AG08396 (cell line): Measurements from ENCODE around the gene FAM89B.
"Not testable (repeated sequence)": the region's sequence is repeated elsewhere in the genome, so short reads cannot be mapped to it uniquely, and the experiment has no call there.

Experiments used
- DNase-seq: peaks from one replicate; pipeline ENCODE4 v3.0.0; 2012; ENCODE audit warnings: low spot score, mixed read lengths

FAM89B gene

DNA sequence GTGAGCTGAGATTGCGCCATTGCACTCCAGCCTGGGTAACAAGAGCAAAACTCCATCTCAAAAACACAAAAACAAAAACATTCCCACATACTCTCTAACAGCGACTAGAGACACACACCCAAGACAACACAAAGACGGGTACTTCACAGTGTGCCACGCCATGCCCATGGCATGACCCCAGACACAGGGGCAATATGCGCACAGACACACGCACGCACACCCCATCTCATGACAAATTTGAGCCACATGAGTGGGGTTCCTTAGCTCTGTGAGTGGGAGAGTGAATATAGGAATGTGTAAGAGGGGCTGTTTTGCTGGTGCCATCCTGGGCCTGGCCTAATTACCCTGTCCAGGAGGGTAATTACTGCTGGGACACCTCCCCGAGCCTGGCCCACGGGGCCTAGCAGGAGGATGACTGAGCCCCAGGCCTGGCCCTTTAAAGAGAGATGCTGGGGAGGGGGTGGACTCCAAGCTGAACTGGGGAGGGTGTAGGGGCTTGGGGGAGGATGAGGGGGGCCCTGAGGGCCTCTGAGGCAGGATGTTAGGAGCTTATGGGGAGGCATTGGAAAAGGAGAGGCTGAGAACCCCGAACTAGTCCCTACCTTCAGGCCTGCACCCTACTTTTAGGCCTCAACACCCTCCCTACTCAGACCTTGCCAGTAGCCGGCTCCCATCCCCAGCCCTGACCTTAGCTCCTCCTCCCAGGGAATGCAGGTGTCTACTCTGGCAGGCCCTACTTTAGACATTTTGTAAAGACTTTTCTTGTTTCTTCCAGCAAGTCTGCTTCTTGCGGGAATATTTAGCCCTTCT lies 15.7 kb upstream of the FAM89B start:
- DNase-seq = no peak

DNA sequence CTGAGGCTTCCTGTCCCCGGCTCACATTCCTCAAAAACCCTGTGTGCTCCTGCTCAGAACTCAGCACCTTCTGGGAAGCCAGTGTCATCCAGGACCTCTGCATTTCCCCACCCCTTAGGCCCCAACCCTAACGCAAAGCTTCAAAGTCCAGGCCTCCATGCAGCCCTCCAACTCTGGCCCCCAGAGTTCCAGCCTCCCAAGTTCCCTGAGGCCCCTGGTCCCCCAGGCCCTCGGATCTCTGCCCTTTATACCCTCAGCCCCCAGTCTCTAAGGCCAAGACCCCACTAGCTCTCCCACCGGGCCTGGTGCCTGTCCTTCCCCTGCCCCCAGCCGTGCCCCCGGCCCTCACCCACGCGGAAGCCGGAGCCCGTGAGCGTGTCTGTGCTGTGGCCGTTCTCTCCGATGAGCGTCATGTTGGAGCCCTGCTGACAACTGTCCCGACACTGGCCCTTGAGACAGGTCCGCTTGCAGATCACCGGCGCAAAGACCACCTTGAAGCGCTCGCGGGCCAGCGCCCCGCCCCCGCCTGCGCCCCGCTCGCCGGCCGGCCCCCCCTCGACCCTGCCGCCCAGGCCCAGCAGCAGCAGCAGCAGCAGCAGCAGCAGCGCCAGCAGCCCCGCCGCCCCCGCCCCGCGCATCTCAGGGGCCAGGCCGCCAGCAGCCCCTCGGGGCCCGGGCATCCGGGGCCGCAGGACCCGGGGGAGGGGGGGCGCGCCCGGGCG lies 14.9 kb upstream of the FAM89B start:
- no peak for DNase-seq

DNA sequence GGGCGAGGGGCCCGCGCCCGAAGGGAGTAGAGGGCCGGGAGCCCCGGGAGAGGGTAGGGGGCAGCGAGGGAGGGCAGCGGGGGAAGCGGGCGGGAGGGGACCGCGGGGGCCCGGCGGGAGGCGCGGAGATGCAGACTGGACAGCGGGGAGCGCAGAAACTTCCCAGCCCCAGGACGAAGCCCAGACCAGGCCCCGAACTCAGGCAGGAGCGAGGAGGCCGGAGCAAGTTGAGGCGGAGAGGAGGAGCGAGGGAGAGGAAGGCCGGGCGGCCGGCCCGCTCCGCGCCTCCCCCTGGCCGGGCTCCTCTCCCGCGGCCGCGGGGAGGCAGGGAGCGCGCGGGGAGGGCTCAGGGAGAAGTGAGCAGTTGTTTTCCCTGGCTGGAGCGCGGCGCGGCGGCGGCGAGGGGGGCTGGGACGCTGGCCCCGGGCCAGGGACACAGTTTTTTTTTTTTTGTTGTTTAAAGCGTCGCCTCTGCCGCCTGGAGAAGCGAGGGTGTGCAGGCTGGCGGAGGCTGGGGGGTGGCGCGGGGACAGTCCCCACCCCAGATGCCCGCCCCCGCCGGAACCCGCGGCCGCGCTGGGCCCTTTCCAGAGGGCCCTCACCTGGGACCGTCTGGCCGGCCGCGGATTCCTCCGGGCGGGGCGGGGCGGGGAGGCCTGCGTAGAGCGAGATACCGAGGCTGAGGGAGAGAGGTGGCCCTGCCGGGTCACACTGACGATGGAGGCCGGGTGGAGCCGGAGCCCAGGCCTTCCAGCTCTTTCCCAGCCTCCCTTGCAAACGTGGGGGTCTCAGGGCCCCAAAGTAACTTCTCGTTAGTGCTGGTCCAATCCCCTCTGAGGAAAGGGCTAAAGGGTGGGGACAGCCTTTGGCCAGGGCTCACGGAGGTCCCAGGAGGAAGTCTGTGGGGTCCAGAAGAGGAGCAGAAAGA lies 14.1 kb upstream of the FAM89B start, which contains the start of gene LTBP3:
Gene LTBP3 (minus strand): TSS at position 358 of the 928 bp plus-strand sequence. CDS start 400 bp downstream, outside the sequence.
- peak; percentile 95 for DNase-seq

DNA sequence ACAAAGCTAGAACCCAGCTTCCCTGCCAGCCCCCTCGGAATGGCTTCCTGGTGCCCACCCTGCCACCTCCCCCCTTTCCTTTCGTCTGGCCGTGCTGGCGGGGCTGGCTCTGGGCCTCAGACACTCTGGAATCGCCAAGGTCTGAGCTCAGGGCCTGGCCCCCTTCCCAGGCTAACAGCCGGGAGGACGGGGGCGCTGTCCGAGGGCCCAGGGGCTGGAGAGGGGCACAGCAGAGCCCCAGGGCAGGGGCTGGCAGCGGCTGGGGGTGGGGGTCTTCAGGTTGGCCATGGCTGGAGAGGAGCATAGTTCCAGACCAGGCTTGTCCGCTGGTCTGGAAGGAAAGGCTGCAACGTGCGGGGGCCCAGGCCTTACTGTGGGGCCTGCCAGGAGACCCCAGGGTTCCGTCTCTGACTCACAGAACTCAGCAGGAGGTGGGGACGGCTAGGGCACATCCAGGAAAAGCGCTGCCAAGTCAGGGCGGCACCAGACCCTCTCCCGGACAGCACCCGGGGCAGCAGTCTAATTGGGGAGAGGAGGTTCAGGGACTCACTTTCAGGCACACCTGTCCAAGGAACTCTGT lies 13.3 kb upstream of the FAM89B start:
- no peak for DNase-seq

DNA sequence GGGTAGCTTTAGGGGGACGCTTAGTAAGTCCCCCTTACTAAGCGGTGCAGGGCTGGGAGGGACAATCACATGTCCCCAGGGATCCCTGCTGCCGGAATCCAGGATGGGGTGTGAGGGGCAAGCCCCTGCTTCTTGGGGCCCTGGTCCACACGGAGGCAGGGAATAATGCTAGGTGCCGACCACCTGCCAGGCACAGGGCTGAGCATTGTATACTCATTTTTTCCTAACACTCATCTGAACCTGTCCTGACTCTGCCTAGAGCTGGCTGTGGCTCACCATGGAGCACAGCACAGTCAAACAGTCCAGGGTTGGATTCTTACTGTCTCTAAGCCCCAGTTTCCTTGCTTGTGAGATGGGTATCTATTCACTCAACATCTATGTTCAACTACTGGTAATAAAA lies 12.8 kb upstream of the FAM89B start:
- DNase-seq = no peak

DNA sequence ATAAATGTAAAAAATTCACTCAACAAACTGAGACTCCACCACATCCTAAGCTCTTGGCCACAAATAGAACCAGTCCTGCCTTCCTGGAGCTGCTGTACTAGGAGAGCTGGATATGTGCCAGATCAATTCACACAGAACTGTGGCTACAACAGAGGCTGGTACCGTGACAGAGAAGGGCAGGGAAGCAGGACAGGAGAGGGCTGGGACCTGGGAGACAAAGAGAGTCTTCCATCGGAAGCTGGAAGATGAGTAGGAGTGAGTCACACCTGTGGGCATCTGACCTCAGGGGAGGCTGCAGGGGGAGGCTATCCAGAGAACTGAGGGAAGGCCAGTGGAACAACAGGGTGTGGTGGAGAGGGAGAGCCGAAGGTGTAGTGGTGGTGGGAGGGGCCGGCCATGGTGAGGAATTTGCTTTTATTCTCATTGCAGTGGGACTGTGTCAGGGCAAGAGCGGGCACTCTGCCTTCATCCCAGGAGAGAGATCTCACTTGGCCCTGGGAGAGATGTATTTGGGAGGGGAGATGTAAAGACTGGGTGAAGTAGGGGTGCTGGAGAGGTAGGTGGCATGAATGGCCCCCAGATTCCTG lies 12.3 kb upstream of the FAM89B start:
- no peak for DNase-seq

DNA sequence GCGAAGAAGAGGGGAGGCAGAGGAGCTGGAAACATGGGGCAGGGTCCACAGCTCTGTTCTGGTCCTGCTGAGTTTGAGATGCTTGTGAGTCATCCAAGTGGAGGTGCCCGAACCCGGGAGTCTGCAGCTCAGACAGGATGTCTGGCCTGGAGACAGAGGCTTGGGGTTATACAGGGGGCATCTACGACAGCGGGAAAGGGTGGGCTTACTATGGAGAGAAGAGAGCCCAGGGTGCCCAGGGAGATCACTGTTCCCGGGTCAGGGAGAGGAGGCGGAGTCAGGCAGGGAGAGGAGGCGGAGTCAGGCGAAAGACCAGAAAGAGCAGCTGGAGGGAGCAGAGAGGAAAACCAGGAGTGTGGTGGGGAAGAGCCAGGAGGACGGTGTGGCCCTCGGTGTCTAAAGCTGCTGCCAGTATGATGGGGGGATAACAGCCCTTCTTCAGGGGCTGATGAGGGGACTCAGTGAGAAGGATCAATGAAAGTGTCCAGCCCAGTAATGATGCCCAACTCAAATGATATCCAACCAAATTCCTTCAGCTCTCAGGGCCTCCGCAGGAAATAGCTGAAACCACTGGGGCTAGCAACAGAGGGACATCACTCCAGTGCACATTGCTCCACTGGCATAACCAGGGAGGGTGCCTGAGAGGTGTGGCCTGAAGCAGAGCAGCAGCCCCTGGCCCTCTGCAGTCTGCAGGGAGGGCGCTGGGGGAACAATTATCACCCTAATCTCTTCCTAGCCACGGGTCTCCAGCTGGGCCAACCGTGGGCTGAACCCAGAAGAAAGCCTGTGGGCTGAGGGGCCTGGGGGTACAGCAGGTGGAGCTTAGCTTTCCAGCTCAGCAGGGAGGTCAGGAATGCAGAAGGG lies 11.6 kb upstream of the FAM89B start:
- DNase-seq = peak; percentile 48

DNA sequence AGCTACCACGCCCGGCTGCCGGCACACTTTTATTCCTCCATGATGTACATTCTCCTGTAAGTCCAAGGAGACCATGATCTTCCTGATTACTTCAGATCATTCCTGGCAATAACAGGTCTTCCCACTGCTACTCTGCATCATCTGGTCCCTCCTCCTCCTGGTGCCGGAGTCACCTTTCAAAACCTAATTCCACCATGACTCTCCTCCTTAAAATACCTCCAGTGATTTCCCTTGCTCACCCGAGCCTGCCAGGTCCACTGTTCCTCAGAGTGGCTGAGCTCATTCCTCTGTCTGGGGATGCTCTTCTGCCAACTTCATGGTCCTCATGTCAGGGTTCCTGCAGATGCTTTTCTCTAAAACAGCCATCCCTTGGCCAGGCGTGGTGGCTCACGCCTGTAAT lies 10.3 kb upstream of the FAM89B start:
- DNase-seq = no peak

DNA sequence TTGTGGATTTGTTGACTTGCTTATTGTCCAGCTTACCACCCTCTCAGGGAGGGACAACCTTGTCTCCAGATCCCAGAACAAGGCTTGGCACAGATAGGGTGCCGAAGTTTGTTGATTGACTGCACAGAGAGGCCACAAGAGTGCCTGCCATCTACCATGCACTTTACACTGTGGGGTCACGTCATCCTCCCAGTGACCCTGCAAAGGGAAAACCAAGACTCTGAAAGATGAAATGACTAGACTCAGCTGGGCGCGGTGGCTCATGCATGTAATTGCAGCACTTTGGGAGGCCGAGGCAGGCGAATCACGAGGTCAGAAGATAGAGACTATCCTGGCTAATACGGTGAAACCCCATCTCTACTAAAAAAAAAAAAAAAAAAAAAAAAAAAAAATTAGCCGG lies 9.6 kb upstream of the FAM89B start:
- DNase-seq = no peak

DNA sequence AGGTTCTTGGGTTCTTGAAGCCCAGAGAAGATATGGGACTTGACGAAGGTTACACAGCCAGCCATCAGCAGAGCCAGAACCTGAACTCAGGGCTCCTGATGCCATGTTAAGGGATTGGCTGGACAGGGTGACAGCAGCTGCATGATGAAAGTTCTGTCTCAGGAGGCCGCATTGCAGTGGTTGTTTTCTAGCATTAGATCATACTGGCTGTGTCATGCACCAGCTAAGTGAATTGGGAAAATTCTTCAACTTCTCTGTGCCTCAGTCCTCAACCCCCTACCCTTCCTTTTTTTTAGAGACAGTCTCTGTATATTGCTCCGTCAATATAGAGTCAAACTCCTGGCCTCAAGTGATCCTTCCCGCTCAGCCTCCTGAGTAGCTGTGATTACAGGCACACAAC lies 8.7 kb upstream of the FAM89B start:
- DNase-seq = no peak

DNA sequence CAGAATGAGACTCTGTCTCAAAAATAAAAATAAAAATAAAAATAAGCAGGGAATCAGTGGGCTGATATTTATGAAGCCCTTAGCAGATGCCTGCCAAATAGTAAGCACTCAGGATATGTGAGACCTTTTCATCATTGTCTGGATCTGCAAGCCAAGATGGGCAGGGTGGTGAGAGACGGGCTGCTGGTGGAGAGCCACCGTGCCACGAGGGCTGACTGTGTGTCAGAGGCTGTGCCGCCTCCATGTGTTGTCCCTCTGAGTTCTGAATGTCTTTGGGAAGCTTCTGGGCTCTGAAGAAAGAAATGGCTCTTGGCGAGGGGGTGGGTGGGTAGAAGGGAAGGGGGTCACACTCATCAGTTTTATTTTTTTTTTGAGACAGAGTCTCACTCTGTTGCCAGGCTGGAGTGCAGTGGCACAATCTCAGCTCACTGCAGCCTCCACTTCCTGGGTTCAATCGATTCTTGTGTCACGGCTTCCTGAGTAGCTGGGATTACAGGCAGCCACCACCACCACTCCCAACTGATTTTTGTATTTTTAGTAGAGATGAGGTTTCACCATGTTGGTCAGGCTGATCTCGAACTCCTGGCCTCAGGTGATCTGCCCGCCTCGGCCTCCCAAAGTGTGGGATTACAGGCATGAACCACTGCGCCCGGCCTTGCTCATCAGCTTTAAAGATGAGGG lies 7.3 kb upstream of the FAM89B start:
- DNase-seq = not testable (repeated sequence)

DNA sequence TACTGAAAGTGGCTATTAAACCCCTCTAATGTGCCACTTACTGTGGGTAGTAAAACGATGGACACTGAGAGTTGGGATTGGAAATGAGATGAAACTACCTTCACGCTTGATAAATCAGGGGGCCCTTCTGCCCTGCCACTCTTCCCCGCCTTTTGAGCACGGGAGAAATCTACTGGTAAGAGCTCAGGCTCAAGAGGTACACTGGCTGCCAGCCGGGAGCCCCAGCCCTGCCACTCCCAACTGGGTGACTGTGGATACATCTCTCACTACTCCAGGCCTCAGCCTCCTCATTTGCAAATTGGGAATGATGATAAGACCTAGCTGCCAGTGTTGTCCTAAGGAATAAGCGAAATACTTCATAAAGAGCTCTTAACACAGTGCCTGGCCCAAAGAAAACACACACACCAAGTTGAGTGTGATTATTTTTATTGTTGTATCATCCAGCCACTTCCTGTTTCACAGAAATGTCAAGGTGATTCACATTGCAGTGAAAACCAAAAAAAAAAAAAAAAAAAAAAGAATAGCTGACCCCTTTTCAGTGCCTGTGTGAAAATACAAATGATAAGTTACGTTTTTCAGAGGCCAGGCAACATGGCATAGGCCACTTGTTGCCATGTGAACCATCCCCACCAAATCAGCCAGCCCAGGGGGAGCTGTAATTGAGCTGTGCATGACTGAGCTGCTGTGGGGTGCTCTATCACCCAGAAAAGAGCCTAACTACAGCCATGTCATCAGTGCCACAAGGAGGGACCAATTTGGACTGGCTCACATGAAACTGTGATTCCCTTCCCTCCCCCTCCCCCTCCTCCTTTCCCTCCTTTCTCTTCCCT lies 6.5 kb upstream of the FAM89B start:
- DNase-seq = no peak

DNA sequence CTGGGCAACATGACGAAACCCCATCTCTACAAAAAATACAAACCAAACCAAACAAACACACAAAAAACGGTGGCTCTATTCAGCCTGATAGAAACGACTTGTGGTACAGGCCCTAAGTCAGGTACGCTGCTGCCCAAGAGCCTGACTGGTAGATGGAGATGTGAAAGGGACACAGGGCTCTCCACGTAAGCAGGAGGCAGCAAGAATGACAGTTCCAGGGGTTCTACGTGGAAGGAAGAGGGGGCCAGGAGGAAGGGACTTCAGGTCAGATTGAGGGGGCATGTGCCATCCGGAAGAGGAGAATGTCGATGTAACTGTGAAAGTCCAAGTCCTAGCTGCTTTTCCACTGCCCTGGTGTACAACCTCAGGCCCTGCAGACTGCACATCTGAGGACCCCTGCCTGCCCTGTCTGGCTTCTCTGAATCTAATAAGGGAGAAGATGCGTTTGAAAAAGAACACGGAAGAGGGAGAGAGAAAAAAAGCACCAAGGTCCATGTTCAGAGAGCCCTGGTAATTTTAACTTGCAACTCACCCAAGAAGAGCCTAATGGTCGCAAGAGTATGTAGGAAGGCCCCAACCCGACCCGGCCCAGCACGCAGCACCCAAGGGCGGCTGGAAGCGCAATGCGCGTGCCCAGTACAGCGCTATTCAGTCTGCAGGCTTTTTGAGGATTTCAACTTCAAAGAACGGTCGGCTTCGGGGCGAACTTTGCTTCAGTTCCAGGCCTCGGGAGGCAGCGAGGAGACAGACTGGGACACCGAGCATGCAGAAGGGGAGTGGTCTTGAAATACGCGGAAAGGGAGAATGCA lies 3.0 kb upstream of the FAM89B start:
- DNase-seq = peak; percentile 69

DNA sequence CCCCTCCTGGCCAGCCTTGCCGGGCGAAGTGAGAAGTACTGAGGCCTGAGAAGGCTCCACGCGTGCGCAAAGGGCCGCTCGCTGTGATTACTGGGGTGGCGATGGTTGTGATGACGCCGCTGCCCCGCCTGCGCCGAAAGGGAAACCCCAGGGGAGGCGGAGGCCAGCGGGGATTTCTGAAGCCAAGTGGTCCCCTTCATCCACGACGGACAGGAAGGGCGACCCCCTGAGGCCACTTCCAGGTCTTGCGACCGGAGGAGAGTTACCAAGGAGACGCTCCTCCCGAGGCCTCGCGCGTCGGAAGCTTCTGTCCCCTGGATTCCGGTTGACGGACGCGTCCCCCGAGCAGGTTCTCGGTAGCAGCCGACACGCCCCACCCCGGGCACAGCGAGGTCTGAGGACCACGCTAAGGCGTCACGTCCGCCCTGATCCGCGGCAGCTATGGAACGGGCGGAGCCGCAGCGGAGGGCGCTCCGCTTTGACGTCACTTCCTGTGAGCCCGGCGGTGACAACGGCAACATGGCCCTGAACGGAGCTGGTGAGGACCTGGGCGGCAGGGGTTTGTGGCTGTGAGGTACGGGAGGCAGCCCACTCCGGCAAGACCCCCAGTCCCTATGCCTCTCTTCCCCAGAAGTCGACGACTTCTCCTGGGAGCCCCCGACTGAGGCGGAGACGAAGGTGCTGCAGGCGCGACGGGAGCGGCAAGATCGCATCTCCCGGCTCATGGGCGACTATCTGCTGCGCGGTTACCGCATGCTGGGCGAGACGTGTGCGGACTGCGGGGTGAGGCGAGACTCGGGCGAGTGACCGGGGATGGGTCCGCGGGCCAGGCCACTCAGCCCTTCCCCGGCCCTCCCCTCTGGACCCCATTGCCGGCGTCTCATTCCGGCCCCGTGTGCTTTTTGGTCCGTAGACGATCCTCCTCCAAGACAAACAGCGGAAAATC lies 2.1 kb upstream of the FAM89B start, which contains the start of gene ZNRD2:
Gene ZNRD2 (plus strand): TSS at position 505 of the 946 bp plus-strand sequence. CDS start 15 bp downstream, at position 520.
- peak; percentile 97 for DNase-seq

DNA sequence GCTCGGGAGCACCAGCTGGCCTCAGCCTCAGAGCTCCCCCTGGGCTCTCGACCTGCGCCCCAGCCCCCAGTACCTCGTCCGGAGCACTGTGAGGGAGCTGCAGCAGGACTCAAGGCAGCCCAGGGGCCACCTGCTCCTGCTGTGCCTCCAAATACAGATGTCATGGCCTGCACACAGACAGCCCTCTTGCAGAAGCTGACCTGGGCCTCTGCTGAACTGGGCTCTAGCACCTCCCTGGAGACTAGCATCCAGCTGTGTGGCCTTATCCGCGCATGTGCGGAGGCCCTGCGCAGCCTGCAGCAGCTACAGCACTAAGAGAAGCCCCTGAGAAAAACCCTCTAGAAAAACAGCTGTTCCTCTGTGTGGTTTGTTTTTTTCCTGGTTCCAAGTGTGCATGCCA lies 918 bp upstream of the FAM89B start:
- no peak for DNase-seq

DNA sequence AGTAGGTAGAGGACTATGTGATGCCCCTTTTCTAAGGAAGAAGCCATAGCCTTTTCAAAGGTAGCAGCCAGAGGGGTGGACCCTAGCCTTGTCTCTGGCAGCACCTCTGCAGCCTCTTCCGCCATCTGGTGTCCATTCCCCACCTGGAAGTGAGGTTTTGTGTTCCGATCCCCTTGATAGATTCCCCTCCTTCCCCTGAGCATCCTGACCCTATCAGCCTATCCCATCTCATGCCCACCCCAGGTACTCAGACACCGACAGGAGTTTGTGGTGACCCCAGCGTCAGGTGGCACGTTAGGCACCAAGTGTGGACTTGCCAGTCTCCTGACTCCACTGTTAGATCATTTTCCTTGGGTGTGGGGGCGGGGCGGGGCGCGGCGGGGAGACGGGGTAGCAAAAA lies 398 bp upstream of the FAM89B start:
- DNase-seq = no peak
